SK-N-SH treated with all-trans-retinoic acid at 6 μM for 48 hours (cell line): ENCODE measurements around the gene SH2B3.
A peak's percentile ranks its signal among the peaks of the same experiment; 100 is the strongest.

Experiments used
- ATAC-seq: fragments of 200-7000 bp; cut with Tn5 transposase; 3 replicates; pipeline ENCODE4 v1.9.1; 2020; ENCODE audit warnings: mild to moderate bottlenecking, moderate library complexity
- ARNTL ChIP-seq: fragments of 450-650 bp; formaldehyde crosslinking; IDR thresholded peaks from 2 replicates; pipeline ENCODE4 v1.5.0; 2020; ENCODE audit warnings: low read depth, mild to moderate bottlenecking, moderate library complexity, borderline replicate concordance
- BACH2 ChIP-seq: fragments of 250-450 bp; sonication (Bioruptor Pico); IDR thresholded peaks from 2 replicates; pipeline ENCODE4 v1.9.0; 2021; ENCODE audit warnings: mild to moderate bottlenecking, borderline replicate concordance
- CREB5 ChIP-seq: fragments of 250-450 bp; sonication (Bioruptor Pico); IDR thresholded peaks from 2 replicates; pipeline ENCODE4 v1.5.1; 2020; ENCODE audit warnings: low read depth, mild to moderate bottlenecking, moderate library complexity
- CSDC2 ChIP-seq: fragments of 250-450 bp; sonication (Bioruptor Pico); IDR thresholded peaks from 2 replicates; pipeline ENCODE4 v1.5.0; 2020; ENCODE audit warnings: mild to moderate bottlenecking, moderate library complexity
- CSRNP3 ChIP-seq: fragments of 250-450 bp; sonication (Bioruptor Pico); IDR thresholded peaks from 2 replicates; pipeline ENCODE4 v1.5.1; 2021; ENCODE audit warnings: mild to moderate bottlenecking, moderate library complexity
- ESRRG ChIP-seq: fragments of 250-450 bp; sonication (Bioruptor Pico); IDR thresholded peaks from 2 replicates; pipeline ENCODE4 v1.6.1; 2021; ENCODE audit warnings: mild to moderate bottlenecking
- GLIS3 ChIP-seq: fragments of 250-450 bp; sonication (Bioruptor Pico); IDR thresholded peaks from 2 replicates; pipeline ENCODE4 v1.5.0; 2020; ENCODE audit warnings: mild to moderate bottlenecking, moderate library complexity
- OSR1 ChIP-seq: fragments of 250-450 bp; sonication (Bioruptor Pico); IDR thresholded peaks from 2 replicates; pipeline ENCODE4 v1.8.0; 2022; ENCODE audit warnings: moderate library complexity, mild to moderate bottlenecking, inconsistent platforms
- POU6F1 ChIP-seq: fragments of 250-450 bp; sonication (Bioruptor Pico); IDR thresholded peaks from 2 replicates; pipeline ENCODE4 v1.8.0; 2021; ENCODE audit warnings: low read depth, mild to moderate bottlenecking, moderate library complexity, borderline replicate concordance
- PPARA ChIP-seq: fragments of 250-450 bp; sonication (Bioruptor Pico); IDR thresholded peaks from 2 replicates; pipeline ENCODE4 v1.5.0; 2020; ENCODE audit warnings: mild to moderate bottlenecking, borderline replicate concordance
- RARB ChIP-seq: fragments of 250-450 bp; sonication (Bioruptor Pico); IDR thresholded peaks from 2 replicates; pipeline ENCODE4 v1.8.0; 2021; ENCODE audit warnings: mild to moderate bottlenecking, moderate library complexity
- SNAI2 ChIP-seq: fragments of 250-450 bp; sonication (Bioruptor Pico); IDR thresholded peaks from 2 replicates; pipeline ENCODE4 v1.5.0; 2020; ENCODE audit warnings: mild to moderate bottlenecking, moderate library complexity
- TCF4 ChIP-seq: fragments of 250-450 bp; sonication (Bioruptor Pico); IDR thresholded peaks from 2 replicates; pipeline ENCODE4 v1.8.0; 2021; ENCODE audit warnings: mild to moderate bottlenecking, moderate library complexity, borderline replicate concordance
- TOX ChIP-seq: fragments of 250-450 bp; sonication (Bioruptor Pico); IDR thresholded peaks from 2 replicates; pipeline ENCODE4 v1.8.0; 2021; ENCODE audit warnings: mild to moderate bottlenecking, moderate library complexity, borderline replicate concordance
- TSHZ2 ChIP-seq: fragments of 250-450 bp; sonication (Bioruptor Pico); IDR thresholded peaks from 2 replicates; pipeline ENCODE4 v1.5.0; 2020; ENCODE audit warnings: mild to moderate bottlenecking, moderate library complexity
- ZC3H10 ChIP-seq: fragments of 250-450 bp; sonication (Bioruptor Pico); IDR thresholded peaks from 2 replicates; pipeline ENCODE4 v1.5.1; 2021; ENCODE audit warnings: mild to moderate bottlenecking, moderate library complexity
- ZFP3 ChIP-seq: fragments of 250-450 bp; sonication (Bioruptor Pico); IDR thresholded peaks from 2 replicates; pipeline ENCODE4 v1.5.0; 2020; ENCODE audit warnings: mild to moderate bottlenecking, moderate library complexity
- ZFP30 ChIP-seq: fragments of 450-650 bp; formaldehyde crosslinking; IDR thresholded peaks from 2 replicates; pipeline ENCODE4 v1.5.0; 2022; ENCODE audit warnings: mild to moderate bottlenecking, moderate library complexity
- ZNF565 ChIP-seq: fragments of 450-650 bp; formaldehyde crosslinking; conservative IDR thresholded peaks from 2 replicates; pipeline ENCODE4 v1.5.0; 2020; ENCODE audit warnings: low read depth, mild to moderate bottlenecking, moderate library complexity
- ZNF70 ChIP-seq: fragments of 450-650 bp; formaldehyde crosslinking; IDR thresholded peaks from 2 replicates; pipeline ENCODE4 v1.5.0; 2020; ENCODE audit warnings: mild to moderate bottlenecking, moderate library complexity
- ZNF8 ChIP-seq: fragments of 450-650 bp; formaldehyde crosslinking; IDR thresholded peaks from 2 replicates; pipeline ENCODE4 v1.5.0; 2020; ENCODE audit warnings: mild to moderate bottlenecking, moderate library complexity

SH2B3 gene

GRCh38 chr12:111367661-111368221 is 38.0 kb upstream of the SH2B3 start:
- ATAC-seq, result peak; percentile 4; the same call in 2 of the 3 replicates
- TF ChIP-seq POU6F1 (CRISPR knock-in tag), result no peak
- TF ChIP-seq ESRRG (CRISPR knock-in tag), result no peak
- TF ChIP-seq PPARA (CRISPR knock-in tag), result no peak
- no peak for TF ChIP-seq SNAI2 (CRISPR knock-in tag)
- TF ChIP-seq ZNF70 (CRISPR knock-in tag), result no peak
- no peak for TF ChIP-seq OSR1
- TF ChIP-seq ZNF8 (CRISPR knock-in tag), result no peak
- TF ChIP-seq ZNF565 (CRISPR knock-in tag), result no peak
- no peak for TF ChIP-seq TOX (CRISPR knock-in tag)
- TF ChIP-seq TCF4 (CRISPR knock-in tag), result no peak
- no peak for TF ChIP-seq BACH2 (CRISPR knock-in tag)
- TF ChIP-seq CSDC2 (CRISPR knock-in tag), result no peak
- no peak for TF ChIP-seq ZFP30 (CRISPR knock-in tag)
- TF ChIP-seq ARNTL (CRISPR knock-in tag), result no peak
- TF ChIP-seq, all 23 proteins: peak for 0

GRCh38 chr12:111368291-111368787 is 37.4 kb upstream of the SH2B3 start:
- TF ChIP-seq ZNF70 (CRISPR knock-in tag), result 0 out of 2 replicates have a peak, but pooled peaks have one; percentile 30
- TF ChIP-seq CSRNP3 (CRISPR knock-in tag), result no peak
- TF ChIP-seq POU6F1 (CRISPR knock-in tag), result no peak
- ATAC-seq, result peak; percentile 48

GRCh38 chr12:111368788-111369495 is 36.8 kb upstream of the SH2B3 start, which contains the start of gene PHETA1:
Gene PHETA1 (minus strand): TSS chr12:111369095. CDS start chr12:111363427, 5,668 bp downstream.
- TF ChIP-seq GLIS3 (no peak), POU6F1 (CRISPR knock-in tag) (no peak), TOX (CRISPR knock-in tag) (no peak), TSHZ2 (CRISPR knock-in tag) (no peak), OSR1 (no peak), ZFP30 (CRISPR knock-in tag) (no peak), CSRNP3 (CRISPR knock-in tag) (no peak), ZNF8 (CRISPR knock-in tag) (no peak), RARB (CRISPR knock-in tag) (no peak), ESRRG (CRISPR knock-in tag) (no peak), ZC3H10 (no peak), CREB5 (CRISPR knock-in tag) (no peak), PPARA (CRISPR knock-in tag) (no peak), ZFP3 (CRISPR knock-in tag) (no peak), TCF4 (CRISPR knock-in tag) (no peak), ZNF70 (CRISPR knock-in tag) (no peak), CSDC2 (CRISPR knock-in tag) (no peak), ZNF565 (CRISPR knock-in tag) (no peak), ARNTL (CRISPR knock-in tag) (no peak)
- peak; percentile 96 for ATAC-seq
